ENCODE results near the gene CUX1.
"Not testable (repeated sequence)": the region's sequence is repeated elsewhere in the genome, so short reads cannot be mapped to it uniquely, and the experiment has no call there.

DNA sequence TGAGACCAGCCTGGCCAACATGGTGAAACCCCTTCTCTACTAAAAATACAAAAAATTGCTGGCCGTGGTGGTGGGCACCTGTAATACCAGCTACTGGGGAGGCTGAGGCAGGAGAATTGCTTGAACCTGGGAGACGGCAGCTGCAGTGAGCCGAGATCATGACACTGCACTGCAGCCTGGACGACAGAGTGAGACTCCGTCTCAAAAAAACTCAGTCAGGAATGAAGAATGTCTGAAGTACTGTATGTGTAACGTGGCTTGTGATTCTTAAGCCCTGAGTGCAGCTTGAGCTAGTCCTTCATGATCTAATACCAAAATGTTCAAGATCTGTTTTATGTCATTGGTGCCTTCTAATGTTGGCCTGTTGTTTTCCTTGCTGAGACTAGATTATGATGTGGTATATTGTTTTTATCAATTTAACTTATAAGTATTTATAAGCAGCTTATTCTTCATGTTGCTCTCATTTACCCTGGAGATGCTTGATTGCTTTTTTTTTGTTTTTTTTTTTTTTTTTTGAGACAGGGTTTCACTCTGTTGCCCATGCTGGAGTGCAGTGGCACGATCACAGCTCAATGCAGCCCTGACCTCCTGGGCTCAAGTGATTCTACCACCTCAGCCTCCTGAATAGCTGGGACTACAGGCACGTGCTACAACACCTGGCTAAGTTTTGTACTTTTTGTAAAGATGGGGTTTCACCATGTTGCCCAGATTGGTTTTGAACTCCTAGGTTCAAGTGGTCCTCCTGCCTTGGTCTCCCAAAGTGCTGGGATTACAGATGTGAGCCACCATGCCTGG, 513.4 kb downstream of the CUX1 start:
- TF ChIP-seq, protein P1, sequence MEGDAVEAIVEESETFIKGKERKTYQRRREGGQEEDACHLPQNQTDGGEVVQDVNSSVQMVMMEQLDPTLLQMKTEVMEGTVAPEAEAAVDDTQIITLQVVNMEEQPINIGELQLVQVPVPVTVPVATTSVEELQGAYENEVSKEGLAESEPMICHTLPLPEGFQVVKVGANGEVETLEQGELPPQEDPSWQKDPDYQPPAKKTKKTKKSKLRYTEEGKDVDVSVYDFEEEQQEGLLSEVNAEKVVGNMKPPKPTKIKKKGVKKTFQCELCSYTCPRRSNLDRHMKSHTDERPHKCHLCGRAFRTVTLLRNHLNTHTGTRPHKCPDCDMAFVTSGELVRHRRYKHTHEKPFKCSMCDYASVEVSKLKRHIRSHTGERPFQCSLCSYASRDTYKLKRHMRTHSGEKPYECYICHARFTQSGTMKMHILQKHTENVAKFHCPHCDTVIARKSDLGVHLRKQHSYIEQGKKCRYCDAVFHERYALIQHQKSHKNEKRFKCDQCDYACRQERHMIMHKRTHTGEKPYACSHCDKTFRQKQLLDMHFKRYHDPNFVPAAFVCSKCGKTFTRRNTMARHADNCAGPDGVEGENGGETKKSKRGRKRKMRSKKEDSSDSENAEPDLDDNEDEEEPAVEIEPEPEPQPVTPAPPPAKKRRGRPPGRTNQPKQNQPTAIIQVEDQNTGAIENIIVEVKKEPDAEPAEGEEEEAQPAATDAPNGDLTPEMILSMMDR (conservative IDR thresholded peaks at IDR 0.05 in 1 of 2, IDR thresholded peaks at IDR 0.05 in 1 of 2; ENCODE audit: low read depth in 1 of 2, low read length in 2 of 2): not testable (repeated sequence)
- TF ChIP-seq EZH2 (IDR thresholded peaks at IDR 0.05; ENCODE audit: low read length, missing control alignments): not testable (repeated sequence)

All from fibroblast of lung (primary cell).